HG03045 (cell line): Measurements from ENCODE around the gene CALR3.
"Not testable (repeated sequence)": the region's sequence is repeated elsewhere in the genome, so short reads cannot be mapped to it uniquely, and the experiment has no call there.

Experiments used
- ATAC-seq: cut with Tn5 transposase; IDR thresholded peaks from one replicate; pipeline ENCODE4 v1.9.1; 2021; ENCODE audit warnings: mild to moderate bottlenecking, moderate library complexity; ENCODE audit not compliant: unreplicated experiment

CALR3 gene

DNA sequence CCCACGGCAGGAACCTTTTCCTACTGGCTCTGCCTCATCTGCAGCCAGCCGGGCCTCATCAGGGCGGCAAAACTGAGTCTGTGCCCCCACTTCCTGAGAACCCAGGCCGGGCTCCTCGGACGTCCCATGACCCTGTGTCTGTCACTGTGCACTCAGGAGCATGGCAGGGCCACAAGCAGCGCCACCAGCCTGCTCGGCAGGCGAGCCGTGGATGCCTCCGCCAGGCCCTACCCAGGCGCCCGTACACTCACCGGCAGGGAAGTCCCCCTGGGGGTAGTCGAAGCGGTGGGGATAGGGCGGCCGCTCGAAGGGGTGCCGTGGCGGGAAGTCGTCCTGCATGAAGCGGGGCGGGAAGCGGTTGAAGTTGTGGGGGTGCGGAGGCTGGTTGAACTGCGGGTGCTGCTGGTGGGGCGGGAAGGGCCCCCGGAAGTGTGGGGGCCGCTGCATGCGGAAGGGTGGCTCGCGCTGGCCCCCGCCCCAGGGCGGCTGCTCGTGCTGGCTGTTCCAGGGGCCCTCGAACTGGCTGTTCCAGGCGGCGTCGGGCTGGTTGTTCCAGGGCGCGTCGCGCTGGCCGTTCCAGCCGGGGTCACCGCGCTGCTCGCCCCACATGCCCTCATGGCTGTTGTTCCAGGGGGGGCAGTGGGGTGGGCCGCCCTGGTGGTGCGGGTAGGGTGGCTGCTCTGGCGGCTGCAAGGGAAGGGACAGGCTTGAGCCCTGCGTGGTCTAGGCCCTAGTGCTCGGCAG, 29.2 kb upstream of the CALR3 start:
- ATAC-seq: no peak

DNA sequence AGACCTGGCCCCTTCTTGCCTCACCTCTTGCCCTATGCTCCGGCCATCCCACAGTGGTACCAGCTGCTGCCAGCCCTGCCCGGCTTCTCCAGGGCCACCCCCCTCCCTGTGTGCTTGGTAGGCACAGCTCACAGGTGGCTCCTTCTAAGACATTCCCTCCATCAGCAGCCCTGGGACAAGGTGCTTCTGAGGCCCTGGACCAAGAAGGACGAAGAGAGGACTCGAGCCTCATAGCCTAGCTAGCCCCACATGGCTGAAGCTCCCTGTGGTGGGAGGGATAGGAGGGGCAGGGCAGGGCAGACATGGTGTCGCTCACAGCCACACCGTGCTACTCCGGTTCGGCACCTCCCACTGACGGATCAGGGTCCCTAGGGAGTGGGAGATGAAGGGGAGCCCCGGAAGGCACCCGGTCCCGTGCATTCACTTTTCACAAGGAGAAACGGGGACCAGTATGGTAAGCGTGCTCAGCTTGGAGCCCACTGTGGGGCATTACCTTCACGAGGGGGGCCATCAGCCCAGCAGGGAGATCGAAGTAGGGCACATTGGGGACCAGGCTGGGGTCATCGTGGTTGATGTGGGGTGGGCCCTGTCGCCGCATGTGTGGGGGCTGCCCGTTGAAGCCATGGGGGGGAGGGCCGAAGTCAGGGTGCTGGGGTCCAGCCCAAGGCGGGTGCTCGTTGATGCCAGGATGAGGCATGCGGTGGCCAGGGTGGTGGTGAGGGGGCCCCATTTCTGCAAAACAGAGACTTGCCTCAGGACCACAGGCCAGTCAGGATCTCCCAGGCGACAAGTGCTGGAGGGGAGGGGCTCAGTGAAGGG, 26.8 kb upstream of the CALR3 start:
- no peak for ATAC-seq

- no peak for ATAC-seq
Measured at GRCh38 chr19:16521715-16522289, 25.8 kb upstream of the CALR3 start.

- no peak for ATAC-seq
Measured at GRCh38 chr19:16520986-16521624, 25.1 kb upstream of the CALR3 start.

- ATAC-seq: no peak
Measured at GRCh38 chr19:16520074-16520973, 24.4 kb upstream of the CALR3 start.

DNA sequence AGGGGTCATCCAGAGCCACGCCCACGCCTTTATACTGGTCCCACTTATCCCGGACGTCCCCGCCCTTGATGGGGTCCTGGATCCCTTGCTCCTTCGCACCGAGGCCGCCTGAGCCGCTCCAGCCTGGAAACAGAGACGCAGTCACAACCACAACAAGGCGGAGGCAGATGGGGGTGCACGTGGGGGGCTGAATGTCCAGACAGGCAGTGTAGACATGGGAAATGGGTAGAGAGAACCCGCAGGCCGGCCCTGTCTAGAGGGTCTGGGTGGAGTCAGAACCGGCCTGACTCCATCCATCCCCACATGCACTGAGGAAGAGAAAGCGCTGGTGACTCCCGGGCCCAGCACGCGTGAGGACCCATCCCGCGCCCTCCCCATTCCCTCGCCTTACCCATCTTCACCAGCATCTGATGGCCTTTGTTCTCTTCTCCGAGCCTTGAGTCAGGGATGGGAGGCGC, 23.3 kb upstream of the CALR3 start:
- no peak for ATAC-seq

DNA sequence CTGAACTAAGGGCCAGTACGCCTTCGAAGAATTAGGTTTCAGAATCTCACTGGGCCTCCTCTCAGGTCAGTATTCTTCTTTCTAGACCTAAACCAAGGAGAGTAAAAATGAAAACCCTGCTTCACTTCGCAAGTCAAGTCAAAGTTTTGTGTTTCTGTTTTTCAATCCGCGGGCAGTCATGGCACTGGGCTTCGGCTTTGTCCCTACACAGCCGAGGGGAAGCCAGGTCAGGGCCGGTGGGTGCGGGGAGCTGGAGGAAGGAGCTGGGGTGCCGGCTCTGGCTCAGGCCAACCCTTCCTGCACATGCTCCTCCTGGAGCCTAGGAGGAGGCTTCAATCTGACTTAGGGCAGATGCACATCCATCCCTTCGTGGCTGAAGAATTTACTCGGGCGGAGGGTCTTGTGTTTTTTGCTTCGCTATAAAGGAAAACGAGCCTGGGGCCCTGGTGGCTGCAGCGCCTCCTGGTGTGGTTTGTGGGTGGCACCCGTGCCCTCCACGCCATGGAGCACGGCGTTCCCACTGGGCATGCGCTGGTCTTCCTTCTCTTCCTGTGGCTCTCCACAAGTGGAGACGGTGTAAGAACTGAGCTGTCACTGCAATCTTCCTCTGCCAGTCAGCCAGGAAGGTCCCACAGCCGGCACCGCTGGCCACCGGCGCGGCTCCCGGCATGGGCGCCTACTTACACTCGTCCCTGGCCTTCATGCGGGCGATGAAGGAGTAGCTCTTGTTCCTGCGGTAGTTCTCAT, 22.7 kb upstream of the CALR3 start:
- no peak for ATAC-seq

GRCh38 chr19:16518061-16518460, 22.1 kb upstream of the CALR3 start:
- no peak for ATAC-seq

GRCh38 chr19:16516923-16517610, 21.1 kb upstream of the CALR3 start:
- ATAC-seq: no peak

DNA sequence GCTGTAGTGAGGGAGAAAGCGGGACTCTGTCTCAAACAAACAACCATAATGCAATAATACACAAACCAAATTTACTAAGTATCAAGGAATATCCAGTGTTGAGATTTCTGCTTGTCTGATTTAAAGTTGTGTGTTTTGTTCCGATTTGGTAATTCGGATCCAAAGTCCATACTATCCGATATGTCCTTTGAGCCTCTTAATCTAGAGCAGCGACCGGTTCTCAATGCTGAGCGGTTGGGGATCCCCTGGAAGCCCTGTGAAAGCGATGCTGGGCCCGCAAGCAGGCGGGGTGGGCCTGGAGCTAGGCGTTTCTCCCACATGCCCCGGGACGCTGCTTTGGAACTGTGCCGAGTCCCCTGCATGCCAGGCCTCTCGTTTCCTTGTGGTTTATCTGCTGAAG, 20.4 kb upstream of the CALR3 start:
- ATAC-seq: no peak

DNA sequence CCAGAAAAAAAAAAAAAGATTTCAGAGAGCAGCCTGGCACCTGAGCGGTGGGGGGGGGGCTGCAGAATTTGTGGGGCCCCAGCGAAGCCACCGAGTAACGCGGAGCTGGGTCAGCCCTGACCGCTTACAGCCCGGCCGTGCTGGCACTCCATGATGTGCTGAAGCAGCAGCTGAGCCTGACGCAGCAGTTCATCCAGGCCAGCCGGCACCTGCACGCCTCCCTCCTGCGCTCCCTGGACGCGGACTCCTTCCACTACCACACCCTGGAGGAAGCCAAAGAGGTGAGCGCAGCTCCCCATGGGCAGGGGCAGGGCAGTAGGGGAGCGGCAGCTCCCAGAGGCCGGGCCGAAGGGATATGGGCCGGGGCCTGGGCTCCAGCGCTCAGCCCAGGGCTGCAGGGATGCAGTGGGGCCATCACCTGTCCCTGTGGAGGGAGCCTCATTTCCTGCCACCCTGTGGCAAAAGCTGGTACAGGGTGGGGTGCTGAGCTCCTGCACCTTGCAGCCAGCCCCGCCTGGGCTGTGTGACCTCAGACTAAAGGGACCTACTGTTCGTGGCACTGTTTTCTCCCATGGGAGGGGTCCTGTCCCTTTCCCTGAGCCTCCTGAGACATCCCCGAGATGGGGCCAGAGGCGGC, 18.5 kb upstream of the CALR3 start:
- no peak for ATAC-seq

- not testable (repeated sequence) for ATAC-seq
Measured at GRCh38 chr19:16512611-16513010, 16.6 kb upstream of the CALR3 start.

GRCh38 chr19:16509141-16510061, 13.4 kb upstream of the CALR3 start:
- ATAC-seq: no peak

GRCh38 chr19:16508546-16508945, 12.6 kb upstream of the CALR3 start:
- ATAC-seq: no peak

DNA sequence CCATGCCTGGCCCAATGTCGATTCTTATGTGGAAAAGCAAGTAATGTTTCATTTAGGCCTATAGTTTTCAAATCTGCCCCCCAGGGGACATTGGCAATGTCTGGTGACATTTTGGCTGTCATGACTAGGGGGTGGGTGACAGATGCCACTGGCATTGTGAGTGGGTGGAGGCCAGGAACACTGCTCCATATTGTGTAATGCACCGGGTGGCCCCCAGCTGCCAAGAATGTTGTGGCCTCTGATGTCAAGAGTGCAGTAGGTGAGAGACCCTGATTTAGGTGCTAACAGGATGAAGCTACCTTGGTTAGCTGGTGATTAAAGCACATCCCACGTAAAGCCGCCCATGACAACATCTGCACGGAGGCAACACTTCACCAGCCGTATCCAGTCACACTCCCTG, 11.0 kb upstream of the CALR3 start:
- no peak for ATAC-seq

DNA sequence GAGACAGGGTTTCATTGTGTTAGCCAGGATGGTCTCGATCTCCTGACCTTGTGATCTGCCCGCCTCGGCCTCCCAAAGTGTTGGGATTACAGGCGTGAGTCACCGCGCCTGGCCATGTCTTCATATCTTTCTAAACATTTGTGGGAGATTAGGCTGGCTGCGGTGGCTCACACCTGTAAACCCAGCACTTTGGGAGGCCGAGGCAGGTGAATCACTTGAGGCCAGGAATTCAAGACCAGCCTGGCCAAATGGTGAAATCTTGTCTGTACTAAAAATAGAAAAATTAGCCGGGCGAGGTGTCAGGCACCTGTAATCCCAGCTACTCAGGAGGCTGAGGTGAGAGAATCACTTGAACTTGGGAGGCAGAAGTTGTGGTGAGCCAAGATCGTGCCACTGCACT, 10.2 kb upstream of the CALR3 start:
- ATAC-seq: not testable (repeated sequence)

DNA sequence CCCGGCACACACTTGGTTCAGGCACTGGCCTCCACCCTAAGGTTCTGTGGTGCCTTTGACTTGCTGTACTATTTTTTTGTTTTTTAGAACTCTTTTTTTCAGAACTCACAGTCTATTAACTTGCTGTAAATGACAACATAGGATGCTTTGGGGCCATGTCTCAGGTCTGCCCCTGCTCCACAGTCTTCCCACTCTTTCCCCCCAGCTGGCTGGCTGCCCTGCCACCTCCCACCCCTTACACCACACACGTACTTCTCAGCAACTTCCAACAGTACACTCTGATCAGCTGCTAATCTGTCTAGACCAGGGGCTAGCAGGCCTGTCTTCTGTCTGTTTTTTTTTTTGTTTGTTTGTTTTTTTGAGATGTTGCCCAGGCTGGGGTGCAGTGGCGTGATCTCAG, 8.3 kb upstream of the CALR3 start:
- no peak for ATAC-seq

DNA sequence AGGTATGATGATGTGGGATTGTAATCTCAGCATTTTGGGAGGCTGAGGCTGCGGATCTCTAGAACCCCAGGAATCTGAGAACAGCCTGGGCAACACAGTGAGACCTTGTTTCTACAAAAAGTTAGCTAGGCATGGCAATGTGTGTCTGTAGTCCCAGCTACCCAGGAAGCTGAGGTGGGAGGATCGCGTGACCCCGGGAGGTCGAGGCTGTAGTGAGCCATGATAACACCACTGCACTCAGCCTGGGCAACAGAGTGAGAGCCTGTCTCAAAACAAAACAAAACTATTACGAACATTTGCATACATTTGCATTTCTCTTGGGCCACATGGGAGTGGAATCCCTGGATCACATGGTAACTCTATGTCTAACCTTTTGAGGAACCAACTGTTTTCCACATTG, 1.9 kb upstream of the CALR3 start:
- ATAC-seq: no peak
